HG02798 (cell line): ENCODE results near the gene VPS18.

Experiments
- ATAC-seq: cut with Tn5 transposase; IDR thresholded peaks from one replicate; pipeline ENCODE4 v1.9.1; 2021; ENCODE audit warnings: mild to moderate bottlenecking; ENCODE audit not compliant: unreplicated experiment, poor library complexity

VPS18 gene

GRCh38 chr15:40915679-40916078 lies 21.4 kb downstream of the VPS18 start:
- no peak for ATAC-seq

GRCh38 chr15:40917585-40917984 lies 23.3 kb downstream of the VPS18 start:
- ATAC-seq, result no peak

- ATAC-seq, result no peak
These were observed 24.0 kb downstream of the VPS18 start for GRCh38 chr15:40918146-40918798.

GRCh38 chr15:40918799-40919392 lies 24.6 kb downstream of the VPS18 start:
- no peak for ATAC-seq

- no peak for ATAC-seq
These were observed 27.8 kb downstream of the VPS18 start for GRCh38 chr15:40921949-40922607.

- no peak for ATAC-seq
These were observed 28.4 kb downstream of the VPS18 start for GRCh38 chr15:40922608-40923005.

- no peak for ATAC-seq
These were observed 29.3 kb downstream of the VPS18 start for GRCh38 chr15:40923551-40923950.

GRCh38 chr15:40925495-40925862 lies 31.2 kb downstream of the VPS18 start:
- ATAC-seq, result no peak

GRCh38 chr15:40925863-40926658 lies 31.8 kb downstream of the VPS18 start:
- no peak for ATAC-seq

GRCh38 chr15:40926659-40927494 lies 32.6 kb downstream of the VPS18 start:
- no peak for ATAC-seq

GRCh38 chr15:40927495-40927872 lies 33.2 kb downstream of the VPS18 start:
- no peak for ATAC-seq

GRCh38 chr15:40927873-40928806 lies 33.9 kb downstream of the VPS18 start:
- no peak for ATAC-seq

GRCh38 chr15:40928821-40929659 lies 34.8 kb downstream of the VPS18 start, which contains the start of gene DLL4:
DLL4 (plus strand) TSS chr15:40929340; CDS start chr15:40929669, 329 bp downstream.
- no peak for ATAC-seq

- ATAC-seq, result no peak
These were observed 35.6 kb downstream of the VPS18 start for GRCh38 chr15:40929660-40930429.

GRCh38 chr15:40930430-40931299 lies 36.4 kb downstream of the VPS18 start:
- no peak for ATAC-seq

- ATAC-seq, result no peak
These were observed 37.3 kb downstream of the VPS18 start for GRCh38 chr15:40931300-40932142.
